ENCODE measurements around the gene KCNMB3.
"Not testable (repeated sequence)": the region's sequence is repeated elsewhere in the genome, so short reads cannot be mapped to it uniquely, and the experiment has no call there.

The KCNMB3 gene

GRCh38 chr3:179250803-179251476, at the start of gene KCNMB3:
Gene KCNMB3, minus strand, starts transcription at chr3:179251114. Its CDS starts 124 bp downstream, at chr3:179250990.
- no peak for DNase-seq

GRCh38 chr3:179299999-179300613, 49.2 kb upstream of the KCNMB3 start:
- no peak for DNase-seq

GRCh38 chr3:179299316-179299715, 48.4 kb upstream of the KCNMB3 start:
- DNase-seq = no peak

- no peak for DNase-seq
Measured at GRCh38 chr3:179297971-179298725, 47.2 kb upstream of the KCNMB3 start.

- DNase-seq = no peak
Measured at GRCh38 chr3:179292450-179292849, 41.5 kb upstream of the KCNMB3 start.

GRCh38 chr3:179289295-179289694, 38.4 kb upstream of the KCNMB3 start:
- DNase-seq = no peak

GRCh38 chr3:179288845-179289244, 37.9 kb upstream of the KCNMB3 start:
- no peak for DNase-seq

GRCh38 chr3:179286331-179286730, 35.4 kb upstream of the KCNMB3 start:
- DNase-seq = no peak

- no peak for DNase-seq
Measured at GRCh38 chr3:179281825-179282224, 30.9 kb upstream of the KCNMB3 start.

- no peak for DNase-seq
Measured at GRCh38 chr3:179279837-179280236, 28.9 kb upstream of the KCNMB3 start.

- DNase-seq = no peak
Measured at GRCh38 chr3:179278932-179279693, 28.2 kb upstream of the KCNMB3 start.

GRCh38 chr3:179278151-179278550, 27.2 kb upstream of the KCNMB3 start:
- DNase-seq = no peak

- DNase-seq = no peak
Measured at GRCh38 chr3:179276743-179277142, 25.8 kb upstream of the KCNMB3 start.

GRCh38 chr3:179276001-179276400, 25.1 kb upstream of the KCNMB3 start:
- DNase-seq = no peak

GRCh38 chr3:179274434-179274833, 23.5 kb upstream of the KCNMB3 start:
- not testable (repeated sequence) for DNase-seq

GRCh38 chr3:179272385-179272784, 21.5 kb upstream of the KCNMB3 start:
- no peak for DNase-seq

GRCh38 chr3:179269152-179269707, 18.3 kb upstream of the KCNMB3 start:
- DNase-seq = no peak

GRCh38 chr3:179268400-179269051, 17.6 kb upstream of the KCNMB3 start:
- no peak for DNase-seq

GRCh38 chr3:179266701-179267211, 15.8 kb upstream of the KCNMB3 start:
- no peak for DNase-seq

- no peak for DNase-seq
Measured at GRCh38 chr3:179265875-179266274, 15.0 kb upstream of the KCNMB3 start.

GRCh38 chr3:179265092-179265491, 14.2 kb upstream of the KCNMB3 start:
- DNase-seq = no peak

- DNase-seq = no peak
Measured at GRCh38 chr3:179264449-179264848, 13.5 kb upstream of the KCNMB3 start.
